HG03521 (cell line): ENCODE results near the gene NUMA1.

Source experiments
- ATAC-seq: cut with Tn5 transposase; IDR thresholded peaks from one replicate; pipeline ENCODE4 v1.9.1; 2021; ENCODE audit warnings: mild to moderate bottlenecking, moderate library complexity; ENCODE audit not compliant: unreplicated experiment

NUMA1 gene

DNA sequence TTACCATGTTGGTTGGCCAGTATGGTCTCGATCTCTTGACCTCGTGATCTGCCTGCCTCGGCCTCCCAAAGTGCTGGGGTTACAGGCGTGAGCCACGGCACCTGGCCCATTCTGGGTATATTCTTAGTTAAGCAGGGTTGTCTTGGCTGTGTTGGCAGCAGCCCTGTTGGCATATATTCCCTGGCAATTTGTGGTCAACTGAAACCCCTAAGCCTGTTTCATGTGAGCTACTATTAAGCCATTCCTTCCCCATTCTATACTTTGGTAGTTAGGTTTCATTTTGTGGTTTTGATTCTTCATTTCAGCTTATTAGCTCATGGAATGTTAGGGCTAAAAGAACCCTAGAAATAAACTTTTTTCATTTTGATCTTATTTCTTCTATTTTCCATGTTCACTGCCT lies 103.8 kb downstream of the NUMA1 start:
- ATAC-seq = no peak

DNA sequence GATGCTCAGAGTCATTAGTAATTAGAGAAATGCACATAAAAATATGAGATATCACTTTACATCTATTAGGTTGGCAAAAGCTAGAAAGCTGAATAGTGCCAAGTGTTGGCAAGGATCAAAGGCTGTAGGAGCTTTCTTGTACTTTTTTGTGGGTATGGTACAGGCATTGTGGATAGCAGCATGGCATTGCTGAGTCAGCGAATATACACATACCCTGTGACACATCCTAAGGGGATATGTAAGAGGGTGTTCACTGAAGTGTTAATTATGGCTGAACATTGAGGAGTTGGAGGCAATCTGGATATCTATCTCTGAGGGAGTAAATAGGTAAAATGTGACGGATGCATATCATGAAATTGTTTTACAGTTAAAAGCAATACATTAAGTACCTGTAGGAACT lies 108.7 kb downstream of the NUMA1 start:
- ATAC-seq = no peak

DNA sequence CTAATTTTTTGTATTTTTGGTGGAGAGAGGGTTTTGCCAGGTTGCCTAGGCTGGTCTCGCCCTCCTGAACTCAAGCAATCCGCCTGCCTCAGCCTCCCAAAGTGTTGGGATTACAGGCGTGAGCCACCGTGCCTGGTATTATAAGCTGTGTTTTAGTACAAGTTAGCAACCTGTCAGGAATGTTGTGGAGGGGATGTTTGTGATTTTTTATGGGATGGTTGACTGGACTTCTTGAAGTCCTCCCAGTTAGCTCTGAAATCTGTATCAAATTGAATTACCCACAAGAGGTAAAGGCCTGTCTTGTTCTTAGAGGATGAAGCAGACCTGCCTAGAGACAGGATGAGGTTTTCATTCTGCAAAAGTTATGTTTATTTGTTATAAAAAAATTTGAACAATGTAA lies 115.7 kb downstream of the NUMA1 start:
- ATAC-seq = no peak

DNA sequence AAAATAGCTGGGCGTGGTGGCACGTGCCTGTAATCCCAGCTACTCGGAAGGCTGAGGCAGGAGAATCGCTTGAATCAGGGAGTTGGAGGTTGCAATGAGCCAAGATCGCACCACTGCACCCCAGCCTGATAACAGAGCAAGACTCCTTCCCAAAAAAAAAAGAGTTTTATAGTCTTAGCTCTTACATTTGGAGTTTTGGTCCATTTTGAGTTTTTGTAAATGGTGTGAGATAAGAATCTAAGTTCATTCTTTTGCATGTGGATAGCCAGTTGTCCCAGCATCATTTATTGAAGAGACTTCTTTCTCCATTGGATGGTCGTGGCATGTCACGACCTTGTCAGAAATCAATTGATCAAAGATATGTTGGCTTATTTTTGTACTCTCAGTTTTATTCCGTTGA lies 116.9 kb downstream of the NUMA1 start:
- ATAC-seq = no peak

DNA sequence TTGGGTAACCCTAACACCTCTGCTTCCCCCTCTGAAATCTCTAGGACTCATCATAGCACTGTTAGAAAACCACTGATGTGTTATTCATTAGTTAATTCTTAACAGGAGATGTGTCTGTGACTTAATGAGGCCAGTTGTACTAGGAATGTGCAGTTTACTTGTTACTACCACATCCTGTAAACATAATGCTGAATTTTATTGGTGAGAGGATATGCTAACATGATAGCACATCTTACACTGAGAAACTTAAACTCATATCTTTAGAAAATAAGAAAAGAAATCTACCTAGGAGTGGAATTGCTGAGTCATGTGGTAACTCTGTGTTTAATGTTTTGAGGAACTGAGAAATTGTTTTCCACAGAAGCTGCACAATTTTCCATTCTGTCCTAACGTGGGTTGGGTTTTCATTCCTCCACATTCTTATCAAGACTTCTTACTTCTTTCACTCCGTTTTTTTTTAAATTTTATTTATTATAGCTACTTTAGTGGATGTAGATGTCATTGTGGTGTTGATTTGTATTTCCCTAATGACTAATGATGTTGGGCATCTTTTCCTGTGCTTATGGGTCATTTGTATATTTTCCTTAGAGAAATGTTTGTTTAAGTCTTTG lies 117.8 kb downstream of the NUMA1 start:
- ATAC-seq = no peak

DNA sequence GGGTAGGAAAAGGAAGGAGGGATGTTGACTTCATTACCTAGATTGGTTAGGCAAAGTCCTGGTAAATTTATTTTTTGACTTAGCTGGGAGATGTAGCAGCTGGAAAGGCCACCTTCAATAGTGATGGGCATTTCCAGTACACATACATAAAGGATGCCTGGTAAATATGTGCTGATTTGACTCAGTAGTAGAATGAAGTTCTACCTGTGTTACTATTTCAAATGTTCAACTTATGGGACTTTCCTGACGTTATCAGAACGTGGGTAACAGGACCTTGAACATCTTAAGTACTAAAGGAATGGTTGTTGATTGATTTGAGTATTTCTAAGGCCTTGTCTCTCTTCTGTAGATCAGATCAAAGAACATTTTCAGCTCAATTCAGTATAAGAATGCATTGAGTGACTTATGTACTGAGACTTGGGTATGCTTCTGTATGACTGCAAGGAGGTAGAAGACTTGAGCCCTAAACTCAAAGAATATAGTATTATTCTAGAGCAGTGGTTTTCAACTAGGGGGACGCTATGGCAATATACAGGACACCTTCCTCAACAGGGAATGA lies 124.4 kb downstream of the NUMA1 start:
- ATAC-seq = no peak
